Heart left ventricle (tissue), 16 donors: ENCODE data around the gene HCK. TPM values are rescaled to one million over a fixed set of nuclear protein-coding genes. Genes with fewer than 3 reads are reported as not detected.

ENCODE experiments used
- ATAC-seq, 4 donors: fragments of 200-7000 bp; cut with Tn5 transposase; one replicate each; pipeline ENCODE4 v1.9.1; 2020 to 2022; ENCODE audit warnings: moderate library complexity in 4 of 4, mild to moderate bottlenecking in 3 of 4, moderate number of reproducible peaks in 1 of 4
- DNase-seq, 5 donors: peaks; one replicate each; pipeline ENCODE4 v3.0.0-alpha.2; 2020
- H3K27ac ChIP-seq, 12 donors: fragments of 200-600 bp; sonication (generic) in 4 of 12; one replicate each; pipeline versions ENCODE4 v1.5.0 to v1.8.0; 2016 to 2022; ENCODE audit warnings: mild to moderate bottlenecking in 2 of 12
- H3K27me3 ChIP-seq, 9 donors: fragments of 200-600 bp; sonication (generic) in 2 of 9; one replicate each; pipeline versions ENCODE4 v1.5.1 to v1.8.0; 2016 to 2022; ENCODE audit warnings: mild to moderate bottlenecking in 3 of 9
- H3K36me3 ChIP-seq, 9 donors: fragments of 200-600 bp; sonication (generic) in 2 of 9; one replicate each; pipeline versions ENCODE4 v1.5.0 to v1.8.0; 2018 to 2022; ENCODE audit warnings: mild to moderate bottlenecking in 2 of 9
- H3K4me1 ChIP-seq, 12 donors: fragments of 200-600 bp; sonication (generic) in 4 of 12; one replicate each; pipeline versions ENCODE4 v1.5.0 to v1.8.0; 2016 to 2022; ENCODE audit warnings: mild to moderate bottlenecking in 3 of 12
- H3K4me3 ChIP-seq, 12 donors: fragments of 200-600 bp; sonication (generic) in 4 of 12; one replicate each; pipeline versions ENCODE4 v1.5.0 to v1.8.0; 2017 to 2022; ENCODE audit warnings: mild to moderate bottlenecking in 9 of 12, moderate library complexity in 4 of 12
- H3K9me3 ChIP-seq, 12 donors: fragments of 200-600 bp; sonication (generic) in 4 of 12; one replicate each; pipeline versions ENCODE4 v1.5.0 to v1.8.0; 2016 to 2022; ENCODE audit warnings: mild to moderate bottlenecking in 1 of 12
- POLR2A ChIP-seq, 2 donors: fragments of 450-650 bp; IDR thresholded peaks; one replicate each; pipeline ENCODE4 v1.6.1; 2017; ENCODE audit warnings: antibody characterized with exemption in 2 of 2, mild to moderate bottlenecking in 2 of 2, moderate library complexity in 2 of 2
- WGBS, 4 donors: extraction: QIAGEN DNeasy Blood & Tissue Kit in 2 of 4; methylation state at CpG; one replicate each; pipeline versions ENCODE4 v1.1.5 to v1.1.7; 2013 to 2018; 5-methylcytosine and 5-hydroxymethylcytosine counted together
- intact Hi-C, 10 donors: fragments of 100-400 bp; cut with DNase I; formaldehyde crosslinking; loops; one replicate each; pipeline versions ENCODE4 v1.11.1 to v1.14.2; 2022
- polyA plus RNA-seq, 2 donors: library from polyadenylated mRNA; stranded (reverse); fragments of 200-250 nt; gene quantifications; one replicate each; pipeline ENCODE4 v1.2.3, GENCODE V29; 2013
- total RNA-seq, 9 donors: library from RNA; depleted of rRNA in 2 of 9; stranded (reverse); fragments of >200 nt in 2 of 9; fragmentation: NEBNext Ultra II Directional in 3 of 9; extraction: Animal tissue kit (Norgen Biotek cat#: 25700) in 3 of 9; gene quantifications; one replicate each; pipeline versions ENCODE4 v1.1.0 to v1.2.4, GENCODE V29; 2016 to 2023
- TF ChIP-seq, protein P1 (sequence below), 12 donors: fragments of 200-600 bp; sonication (generic) in 4 of 12; IDR thresholded peaks; one replicate each; pipeline versions ENCODE4 v1.5.0 to v1.8.0; 2018 to 2022; ENCODE audit warnings: antibody characterized with exemption in 12 of 12, mild to moderate bottlenecking in 5 of 12
- donor health status: ischemic (EF 13 %, LVEDD 7.1; RV severe dilation, severe dysfunction).
- donor health status: healthy with polysubstance abuse.
- donor health status: DM: no; HTN: yes; CAD: no.
- donor health status: DM: no; HTN: no; CAD: no.
- donor health status: ischemic (EF 25% LVEDD 6.9; RV normal size, moderate dysfunction).
- donor health status: ischemic (EF 25% LVEDD 5.7; RV mildly dilated, moderate dysfunction).
- donor health status: healthy.
- donor health status: DM: yes; HTN: yes; CAD: no.
- donor health status: ischemic (EF 35%, LVEDD 5.7; RV mildly dilated, moderate dysfunction).
- donor health status: nonischemic (EF 11% LVEDD 7.7; RV severe dilation, severe dysfunction).
- donor health status: DM: yes; HTN: yes; CAD: no.
- donor health status: PGD.
- donor health status: ischemic (EF 29% LVEDD 5.4; RV normal size, mild dysfunction).
- donor health status: nonischemic (EF 23%, LVEDD 6.1; RV moderate dilation, normal function).

Gene HCK
- total and polyA plus RNA-seq, 11 donors = 1.4 to 52.0 (median 4.4) TPM

- intact Hi-C loops = no loop called here
- peaks cover 0 to 30% (median 10%) of the 10 kb centered on the region in 12 donors for H3K4me1 ChIP-seq
- peaks cover 0 to 70% (median 33%) of the 10 kb centered on the region in 9 donors for H3K27me3 ChIP-seq
- TF ChIP-seq, protein P1, sequence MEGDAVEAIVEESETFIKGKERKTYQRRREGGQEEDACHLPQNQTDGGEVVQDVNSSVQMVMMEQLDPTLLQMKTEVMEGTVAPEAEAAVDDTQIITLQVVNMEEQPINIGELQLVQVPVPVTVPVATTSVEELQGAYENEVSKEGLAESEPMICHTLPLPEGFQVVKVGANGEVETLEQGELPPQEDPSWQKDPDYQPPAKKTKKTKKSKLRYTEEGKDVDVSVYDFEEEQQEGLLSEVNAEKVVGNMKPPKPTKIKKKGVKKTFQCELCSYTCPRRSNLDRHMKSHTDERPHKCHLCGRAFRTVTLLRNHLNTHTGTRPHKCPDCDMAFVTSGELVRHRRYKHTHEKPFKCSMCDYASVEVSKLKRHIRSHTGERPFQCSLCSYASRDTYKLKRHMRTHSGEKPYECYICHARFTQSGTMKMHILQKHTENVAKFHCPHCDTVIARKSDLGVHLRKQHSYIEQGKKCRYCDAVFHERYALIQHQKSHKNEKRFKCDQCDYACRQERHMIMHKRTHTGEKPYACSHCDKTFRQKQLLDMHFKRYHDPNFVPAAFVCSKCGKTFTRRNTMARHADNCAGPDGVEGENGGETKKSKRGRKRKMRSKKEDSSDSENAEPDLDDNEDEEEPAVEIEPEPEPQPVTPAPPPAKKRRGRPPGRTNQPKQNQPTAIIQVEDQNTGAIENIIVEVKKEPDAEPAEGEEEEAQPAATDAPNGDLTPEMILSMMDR (IDR thresholded peaks at IDR 0.05) = no peak
- TF ChIP-seq POLR2A (IDR thresholded peaks at IDR 0.05) = no peak
- H3K4me3 ChIP-seq = no peak overlapping the region
- DNase-seq (no peak), ATAC-seq (no peak)
- no peaks in the 10 kb centered on the region for H3K9me3 ChIP-seq
- 80 to 88% (median 84%) methylated on average over 4 of the region's 4 CpGs for WGBS, 4 donors
- H3K27ac ChIP-seq = no peak overlapping the region
- peaks cover 0 to 25% (median 5%) of the 10 kb centered on the region in 9 donors for H3K36me3 ChIP-seq
These were observed 31.0 kb upstream of the HCK start for GRCh38 chr20:32021091-32021490.

DNA sequence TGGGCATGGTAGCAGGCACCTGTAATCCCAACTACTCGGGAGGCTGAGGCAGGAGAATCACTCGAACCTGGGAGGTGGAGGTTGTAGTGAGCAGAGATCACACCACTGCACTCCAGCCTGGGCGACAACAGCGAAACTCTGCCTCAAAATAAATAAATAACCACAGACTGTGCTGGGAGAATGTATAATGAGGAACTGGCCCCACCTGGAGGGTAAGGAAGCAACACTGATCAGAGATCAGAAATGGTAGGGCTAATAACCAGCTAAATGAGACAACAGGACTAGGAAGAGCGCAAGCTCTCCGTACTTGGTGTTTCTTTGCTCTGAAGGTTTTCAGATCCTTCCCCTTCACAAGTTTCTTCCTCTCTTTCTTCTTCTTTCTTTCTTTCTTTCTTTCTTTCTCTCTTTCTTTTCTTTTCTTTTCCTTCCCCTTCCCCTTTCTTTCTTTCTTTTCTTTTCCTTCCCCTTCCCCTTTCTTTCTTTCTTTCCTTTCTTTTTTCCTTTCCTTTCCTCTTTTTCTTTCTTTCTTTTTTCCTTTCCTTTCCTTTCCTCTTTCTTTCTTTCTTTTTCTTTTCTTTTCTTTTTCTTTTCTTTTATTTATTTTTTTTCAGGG is 27.3 kb upstream of the HCK start:
- H3K36me3 ChIP-seq = peaks cover 0 to 49% (median 10%) of the 10 kb centered on the region in 9 donors
- no peak overlapping the region for H3K4me3 ChIP-seq
- TF ChIP-seq, protein P1 (IDR thresholded peaks at IDR 0.05) = no peak
- 87 to 94% (median 91%) methylated on average over 6 of the region's 6 CpGs for WGBS, 4 donors
- no peaks in the 10 kb centered on the region for H3K9me3 ChIP-seq
- no peak overlapping the region for H3K27ac ChIP-seq
- H3K4me1 ChIP-seq = peaks cover 0 to 12% (median under 1%) of the 10 kb centered on the region in 12 donors
- ATAC-seq (no peak), DNase-seq (no peak)
- peaks cover 0 to 43% (median 13%) of the 10 kb centered on the region in 9 donors for H3K27me3 ChIP-seq
- intact Hi-C loops = no loop called here

- Histone ChIP-seq H3K4me1 (peaks cover 0 to 15% (median 7%) of the 10 kb centered on the region in 12 donors), H3K9me3 (no peaks in the 10 kb centered on the region), H3K4me3 (no peak overlapping the region), H3K27ac (no peak overlapping the region), H3K36me3 (peaks cover 0 to 49% (median 10%) of the 10 kb centered on the region in 9 donors), H3K27me3 (peaks cover 0 to 23% (median 4%) of the 10 kb centered on the region in 9 donors)
- DNase-seq = no peak
- intact Hi-C loops = no loop called here
- no peak for TF ChIP-seq POLR2A (IDR thresholded peaks at IDR 0.05)
- TF ChIP-seq, protein P1 (IDR thresholded peaks at IDR 0.05) = no peak
- ATAC-seq = no peak
- WGBS, 4 donors = 92 to 98% (median 96%) methylated on average over 3 of the region's 3 CpGs
These were observed 24.4 kb upstream of the HCK start for GRCh38 chr20:32027643-32028042.

GRCh38 chr20:32028647-32029372 is 23.2 kb upstream of the HCK start:
- H3K27me3 ChIP-seq = peaks cover 0 to 20% (median 3%) of the 10 kb centered on the region in 9 donors
- H3K4me1 ChIP-seq = peaks cover 0 to 26% (median 7%) of the 10 kb centered on the region in 12 donors
- TF ChIP-seq POLR2A (IDR thresholded peaks at IDR 0.05) = no peak
- TF ChIP-seq, protein P1 (IDR thresholded peaks at IDR 0.05) = no peak
- no peaks in the 10 kb centered on the region for H3K9me3 ChIP-seq
- intact Hi-C loops = no loop called here
- 47 to 56% (median 54%) methylated on average over 12 of the region's 12 CpGs for WGBS, 4 donors
- H3K27ac ChIP-seq = no peak overlapping the region
- DNase-seq = no peak
- H3K36me3 ChIP-seq = peaks cover 0 to 42% (median 10%) of the 10 kb centered on the region in 9 donors
- no peak overlapping the region for H3K4me3 ChIP-seq
- no peak for ATAC-seq
